Neural cell (in vitro differentiated cells): ENCODE results near the gene CCL17. TPM values are rescaled to one million over a fixed set of nuclear protein-coding genes. Genes with fewer than 3 reads are reported as not detected.

Experiments used
- H2AFZ ChIP-seq: fragments of 200-600, 300-800 bp; sonication (generic), shearing (Covaris generic); 2 replicates; pipeline ENCODE4 v1.6.0; 2014; ENCODE audit warnings: low read depth, mild to moderate bottlenecking, antibody characterized with exemption, low read length, moderate library complexity
- H3F3A ChIP-seq: fragments of 200-600 bp; shearing (Covaris generic); 2 replicates; pipeline ENCODE4 v1.6.1; 2016; ENCODE audit warnings: mild to moderate bottlenecking, moderate library complexity, mixed read lengths, antibody characterized with exemption, low read length; ENCODE audit not compliant: insufficient read depth, poor library complexity, severe bottlenecking
- H3K27ac ChIP-seq: fragments of 200-600, 300-800 bp; sonication (generic), shearing (Covaris generic); 2 replicates; pipeline ENCODE4 v1.5.1; 2014; ENCODE audit warnings: mild to moderate bottlenecking, low read length, moderate library complexity
- H3K27me3 ChIP-seq: fragments of 300-800, 200-600 bp; sonication (generic), shearing (Covaris generic); 2 replicates; pipeline ENCODE4 v1.6.0; 2014; ENCODE audit warnings: mild to moderate bottlenecking, low read depth, low read length, moderate library complexity; ENCODE audit not compliant: insufficient read depth
- H3K36me3 ChIP-seq: fragments of 300-800, 200-600 bp; sonication (generic), shearing (Covaris generic); 2 replicates; pipeline ENCODE4 v1.5.1; 2014; ENCODE audit warnings: mild to moderate bottlenecking, antibody characterized with exemption, low read length, moderate library complexity; ENCODE audit not compliant: insufficient read depth
- H3K4me2 ChIP-seq: fragments of 300-800, 200-600 bp; sonication (generic), shearing (Covaris generic); 2 replicates; pipeline ENCODE4 v1.6.0; 2014; ENCODE audit warnings: mild to moderate bottlenecking, low read length
- H3K4me3 ChIP-seq: fragments of 300-800, 200-600 bp; sonication (generic), shearing (Covaris generic); 2 replicates; pipeline ENCODE4 v1.5.1; 2014; ENCODE audit warnings: mild to moderate bottlenecking, low read length, moderate library complexity
- H3K79me2 ChIP-seq: fragments of 200-600 bp; shearing (Covaris generic); replicated peaks from 2 replicates; pipeline ENCODE4 v1.6.0; 2014; ENCODE audit warnings: mild to moderate bottlenecking, low read length, moderate library complexity; ENCODE audit not compliant: insufficient read depth
- H3K9ac ChIP-seq: fragments of 300-800, 200-600 bp; sonication (generic), shearing (Covaris generic); 2 replicates; pipeline ENCODE4 v1.6.1; 2016; ENCODE audit warnings: mild to moderate bottlenecking, low read length, mixed read lengths
- H3K9me2 ChIP-seq: fragments of 200-600 bp; shearing (Covaris generic); 2 replicates; pipeline ENCODE4 v1.6.1; 2016; ENCODE audit warnings: mild to moderate bottlenecking, low read length, mixed read lengths; ENCODE audit not compliant: insufficient read depth
- H3K9me3 ChIP-seq: fragments of 200-600, 300-800 bp; sonication (generic), shearing (Covaris generic); 2 replicates; pipeline ENCODE4 v1.6.1; 2016; ENCODE audit warnings: mild to moderate bottlenecking, mixed run types, low read length, moderate library complexity, mixed read lengths
- H4K20me1 ChIP-seq: fragments of 200-600 bp; shearing (Covaris generic); 2 replicates; pipeline ENCODE4 v1.6.1; 2016; ENCODE audit warnings: mild to moderate bottlenecking, mixed run types; ENCODE audit not compliant: insufficient read depth
- CTCF ChIP-seq: fragments of 450-650 bp; IDR thresholded peaks from 2 replicates; pipeline ENCODE4 v1.5.1; 2014; ENCODE audit warnings: antibody characterized with exemption, mild to moderate bottlenecking, moderate library complexity; ENCODE audit not compliant: poor library complexity, severe bottlenecking
- EP300 ChIP-seq: fragments of 450-650 bp; conservative IDR thresholded peaks from 2 replicates; pipeline ENCODE4 v1.6.1; 2014; ENCODE audit warnings: antibody characterized with exemption, mild to moderate bottlenecking, moderate library complexity; ENCODE audit not compliant: poor library complexity, severe bottlenecking
- EZH2 ChIP-seq: fragments of 200-600, 300-800 bp; shearing (Covaris generic), sonication (generic); IDR thresholded peaks from 2 replicates; pipeline ENCODE4 v1.6.1; 2014; ENCODE audit warnings: antibody characterized with exemption, low read length, borderline replicate concordance, mild to moderate bottlenecking; ENCODE audit not compliant: insufficient read depth, poor library complexity, severe bottlenecking
- MXI1 ChIP-seq: fragments of 450-650 bp; conservative IDR thresholded peaks from 2 replicates; pipeline ENCODE4 v1.6.1; 2014; ENCODE audit warnings: antibody characterized with exemption, mild to moderate bottlenecking; ENCODE audit not compliant: poor library complexity, severe bottlenecking
- POLR2AphosphoS5 ChIP-seq: IDR thresholded peaks from 2 replicates; pipeline ENCODE4 v1.6.1; 2012
- RAD21 ChIP-seq: fragments of 450-650 bp; conservative IDR thresholded peaks from 2 replicates; pipeline ENCODE4 v1.6.1; 2014; ENCODE audit warnings: antibody characterized with exemption, mild to moderate bottlenecking, moderate library complexity
- REST ChIP-seq: IDR thresholded peaks from 2 replicates; pipeline ENCODE4 v1.6.1; 2012; ENCODE audit warnings: borderline replicate concordance
- SMC3 ChIP-seq: fragments of 450-650 bp; conservative IDR thresholded peaks from 2 replicates; pipeline ENCODE4 v1.6.1; 2014; ENCODE audit warnings: antibody characterized with exemption, mild to moderate bottlenecking, moderate library complexity; ENCODE audit not compliant: poor library complexity
- TAF1 ChIP-seq: IDR thresholded peaks from 2 replicates; pipeline ENCODE4 v1.6.1; 2012; ENCODE audit warnings: low read depth
- polyA plus RNA-seq: library from polyadenylated mRNA; depleted of rRNA; stranded (reverse); fragments of >200 nt; gene quantifications from 2 replicates; pipeline ENCODE4 v1.2.3, GENCODE V29; 2014

Gene CCL17
- polyA plus RNA-seq, 1 donor from 2014 or later: not detected

GRCh38 chr16:57427824-57428223 lies 23.3 kb downstream of the CCL17 start:
- TF ChIP-seq EZH2 (no peak), POLR2AphosphoS5 (no peak), TAF1 (no peak), RAD21 (no peak), MXI1 (no peak), REST (no peak), EP300 (no peak), CTCF (no peak), SMC3 (no peak)
- Histone ChIP-seq H3K4me2 (no peak overlapping the region), H2AFZ (no peak overlapping the region), H3K36me3 (no peaks in the 10 kb centered on the region), H3K27ac (no peak overlapping the region), H3K79me2 (no peaks in the 10 kb centered on the region), H3K27me3 (no peaks in the 10 kb centered on the region), H4K20me1 (no peaks in the 10 kb centered on the region), H3F3A (no peaks in the 10 kb centered on the region), H3K9me2 (no peaks in the 10 kb centered on the region), H3K4me3 (no peak overlapping the region), H3K9me3 (no peaks in the 10 kb centered on the region), H3K9ac (no peak overlapping the region)

- Histone ChIP-seq H4K20me1 (no peaks in the 10 kb centered on the region), H3F3A (no peaks in the 10 kb centered on the region), H3K4me2 (no peak overlapping the region), H2AFZ (no peak overlapping the region), H3K27me3 (no peaks in the 10 kb centered on the region), H3K9me3 (no peaks in the 10 kb centered on the region), H3K79me2 (no peaks in the 10 kb centered on the region), H3K9ac (no peak overlapping the region), H3K9me2 (no peaks in the 10 kb centered on the region), H3K27ac (no peak overlapping the region), H3K36me3 (peaks cover 11% of the 10 kb centered on the region), H3K4me3 (no peak overlapping the region)
- TF ChIP-seq POLR2AphosphoS5 (no peak), CTCF (no peak), MXI1 (no peak), SMC3 (no peak), REST (no peak), EP300 (no peak), TAF1 (no peak), RAD21 (no peak), EZH2 (no peak)
These were observed 26.4 kb downstream of the CCL17 start for GRCh38 chr16:57430955-57431354.
